ENCODE measurements around the gene SLC17A2.
A peak's percentile ranks its signal among the peaks of the same experiment; 100 is the strongest.
"Not testable (repeated sequence)": the region's sequence is repeated elsewhere in the genome, so short reads cannot be mapped to it uniquely, and the experiment has no call there.

The SLC17A2 gene

GRCh38 chr6:25951296-25952032, 21.0 kb upstream of the SLC17A2 start:
- no peak for DNase-seq

DNA sequence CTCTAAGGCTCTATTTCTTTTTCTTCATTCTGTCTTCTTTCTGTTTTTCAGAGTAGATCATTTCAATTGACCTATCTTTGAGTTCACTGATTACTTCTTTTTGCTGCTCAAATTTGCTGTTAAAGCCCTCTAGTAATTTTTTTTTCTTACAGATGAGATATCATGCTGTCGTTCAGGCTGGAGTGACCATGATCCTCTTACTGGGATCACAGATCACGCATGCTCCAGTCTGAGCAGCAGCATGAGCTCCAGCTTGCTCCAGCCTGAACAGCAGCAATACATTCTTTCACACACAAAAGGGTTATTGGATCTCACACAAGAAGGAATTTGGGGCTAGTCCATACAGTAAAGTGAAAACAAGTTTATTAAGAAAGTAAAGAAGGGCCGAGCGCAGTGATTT, 19.8 kb upstream of the SLC17A2 start:
- DNase-seq: no peak

GRCh38 chr6:25949695-25950094, 19.2 kb upstream of the SLC17A2 start:
- no peak for DNase-seq

GRCh38 chr6:25947492-25947891, 17.0 kb upstream of the SLC17A2 start:
- DNase-seq: not testable (repeated sequence)

- DNase-seq: no peak
These were observed 16.1 kb upstream of the SLC17A2 start for GRCh38 chr6:25946631-25947030.

DNA sequence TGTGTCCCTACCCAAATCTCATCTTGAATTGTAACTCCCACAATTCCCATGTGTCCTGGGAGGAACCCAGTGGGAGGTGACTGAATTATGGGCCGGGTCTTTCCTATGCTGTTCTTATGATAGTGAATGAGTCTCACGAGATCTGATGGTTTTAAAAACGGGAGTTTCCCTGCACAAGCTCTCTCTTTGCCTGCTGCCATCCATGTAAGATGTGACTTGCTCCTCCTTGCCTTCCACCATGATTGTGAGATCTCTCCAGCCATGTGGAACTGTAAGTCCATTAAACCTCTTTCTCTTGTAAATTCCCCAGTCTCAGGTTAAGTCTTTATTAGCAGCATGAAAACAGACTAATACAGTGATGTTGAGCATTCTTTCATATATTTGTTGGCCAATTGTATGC, 15.2 kb upstream of the SLC17A2 start:
- DNase-seq: not testable (repeated sequence)

- DNase-seq: no peak
These were observed 14.4 kb upstream of the SLC17A2 start for GRCh38 chr6:25944688-25945574.

DNA sequence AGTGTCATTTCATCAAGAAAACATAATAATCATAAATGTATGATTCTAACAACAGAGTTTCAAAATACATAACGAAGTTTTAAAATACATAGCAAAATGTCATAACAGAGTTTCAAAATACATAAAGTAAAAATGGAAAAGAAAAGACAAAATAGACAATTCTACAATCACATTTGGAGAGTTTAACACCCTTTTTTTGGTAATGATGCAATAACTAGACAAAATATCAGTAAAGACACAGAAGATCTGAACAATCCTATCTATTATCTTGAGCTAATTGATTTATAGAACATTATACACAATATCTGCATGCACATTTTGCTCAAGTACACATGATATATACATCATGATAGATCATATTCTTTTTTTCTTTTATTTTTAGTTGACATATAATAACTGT, 13.4 kb upstream of the SLC17A2 start:
- no peak for DNase-seq

DNA sequence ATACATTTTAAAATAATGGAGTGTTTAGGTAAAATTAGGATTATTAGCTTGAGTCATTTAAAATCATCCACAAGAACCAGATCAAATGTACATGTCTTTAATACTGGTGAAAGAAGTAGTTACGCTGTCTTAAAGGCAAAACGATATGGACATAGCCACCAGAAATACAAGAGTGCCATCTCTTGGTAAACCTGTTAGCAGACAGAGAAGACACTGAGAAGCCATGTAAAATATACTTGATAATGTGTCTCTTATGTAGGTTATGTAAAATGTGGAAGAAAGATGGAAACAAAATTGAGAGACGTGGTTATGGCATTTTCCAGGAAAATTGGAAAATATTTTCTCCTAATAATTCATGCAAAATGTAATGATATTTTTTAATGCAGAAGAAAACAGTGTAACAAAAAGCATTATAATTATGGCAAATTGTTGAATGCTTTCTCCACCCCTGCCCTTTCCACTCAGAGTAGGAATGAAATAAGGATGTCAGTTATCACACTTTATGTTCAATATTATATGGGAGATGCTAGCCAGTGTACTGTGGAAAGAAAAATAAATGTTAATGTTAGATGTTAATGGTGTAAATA, 12.2 kb upstream of the SLC17A2 start:
- DNase-seq: peak; percentile 23

DNA sequence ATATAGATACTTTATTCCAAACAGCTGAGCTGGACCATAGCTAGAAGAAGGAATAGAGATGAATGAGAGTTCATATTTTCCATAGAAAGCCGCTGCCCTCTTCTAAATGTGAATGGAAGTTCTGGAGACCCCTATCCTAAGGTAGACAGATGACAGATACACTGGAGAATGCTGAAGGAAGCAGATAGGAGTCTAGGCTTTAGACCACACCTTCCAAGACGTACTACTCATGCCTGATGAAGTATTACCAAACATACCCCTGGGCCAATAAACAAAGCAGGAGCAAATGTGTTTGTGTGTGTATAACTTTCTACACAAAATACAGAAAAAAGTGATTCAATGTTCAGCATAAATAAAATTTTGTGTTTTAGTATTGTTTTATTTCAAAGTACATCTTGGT, 9.1 kb upstream of the SLC17A2 start:
- no peak for DNase-seq

- DNase-seq: no peak
These were observed 5.5 kb upstream of the SLC17A2 start for GRCh38 chr6:25935953-25936352.

DNA sequence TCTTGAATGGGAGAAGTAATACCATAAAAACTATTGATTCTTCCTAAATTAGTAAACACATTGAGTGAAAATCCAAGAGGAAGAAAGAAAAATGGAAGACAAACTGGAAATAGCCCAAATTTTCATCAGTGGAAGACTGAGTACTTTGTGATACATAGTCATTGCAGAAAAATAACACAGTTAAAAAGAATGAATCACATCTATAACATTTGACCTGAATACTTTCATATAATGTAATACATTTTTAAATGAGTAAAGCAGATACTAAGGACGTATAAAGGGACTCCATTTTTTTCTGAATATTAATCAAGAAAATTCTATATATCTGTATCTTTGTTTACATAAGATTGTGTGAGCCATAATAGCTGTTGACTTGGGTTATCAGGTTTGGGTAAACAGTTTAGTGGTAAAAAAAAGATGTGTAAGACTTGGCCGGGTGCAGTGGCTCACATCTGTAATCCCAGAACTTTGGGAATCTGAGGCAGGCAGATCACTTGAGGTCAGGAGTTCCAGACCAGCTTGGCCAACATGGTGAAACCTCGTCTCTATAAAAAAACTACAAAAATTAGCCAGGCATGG, 4.3 kb upstream of the SLC17A2 start:
- DNase-seq: no peak

GRCh38 chr6:25934156-25934555, 3.7 kb upstream of the SLC17A2 start:
- DNase-seq: no peak

DNA sequence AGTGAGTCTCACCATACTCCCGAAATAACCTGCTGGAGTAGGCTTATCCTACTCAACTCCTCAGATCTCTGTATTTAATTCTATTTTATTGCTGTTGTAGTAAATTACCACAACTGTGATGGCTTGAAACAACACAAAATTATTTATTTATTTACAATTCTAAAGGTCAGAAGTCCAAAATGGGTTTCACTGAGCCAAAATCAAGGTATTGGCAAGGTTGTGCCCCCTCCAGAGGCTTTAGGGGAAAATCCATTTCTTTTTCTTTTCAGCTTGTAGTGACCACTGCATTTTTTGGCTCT, 869 bp upstream of the SLC17A2 start:
- no peak for DNase-seq

GRCh38 chr6:25929785-25930184, 706 bp downstream of the SLC17A2 start:
- not testable (repeated sequence) for DNase-seq

DNA sequence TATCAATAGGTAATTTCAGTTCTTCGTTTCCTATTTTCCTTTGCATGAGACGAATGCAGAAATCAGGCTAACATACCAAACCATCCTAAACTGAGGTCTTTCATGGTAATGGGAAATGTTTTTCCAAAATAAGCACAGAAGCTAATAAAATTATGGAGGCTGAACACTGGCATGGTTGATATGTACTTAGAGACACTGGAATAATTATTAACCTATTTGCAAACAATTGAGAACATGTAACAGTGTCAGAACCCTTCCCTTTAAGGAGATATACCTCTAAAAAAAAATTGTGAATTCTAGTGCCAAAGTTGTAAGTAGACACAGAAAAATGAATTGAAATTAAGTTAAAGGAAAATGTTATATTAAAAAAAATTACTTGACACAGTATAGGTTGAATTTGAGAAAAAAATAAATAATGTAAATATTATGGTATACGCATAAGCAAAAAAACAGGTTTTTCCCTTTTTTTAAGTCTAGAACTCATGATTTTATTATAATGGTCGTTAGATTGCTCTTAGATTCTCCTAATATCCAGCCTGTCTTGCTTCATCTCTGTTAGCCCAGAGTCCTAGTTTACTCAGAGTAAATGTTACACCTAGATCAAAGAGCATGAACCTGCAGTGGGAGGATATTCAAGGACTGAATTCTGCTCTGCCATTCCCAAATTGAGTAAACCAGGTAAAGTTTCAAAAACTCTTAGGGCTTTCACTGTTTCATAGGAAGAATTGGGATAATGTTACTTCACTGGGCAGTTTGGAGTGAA, 1.7 kb downstream of the SLC17A2 start:
- no peak for DNase-seq

DNA sequence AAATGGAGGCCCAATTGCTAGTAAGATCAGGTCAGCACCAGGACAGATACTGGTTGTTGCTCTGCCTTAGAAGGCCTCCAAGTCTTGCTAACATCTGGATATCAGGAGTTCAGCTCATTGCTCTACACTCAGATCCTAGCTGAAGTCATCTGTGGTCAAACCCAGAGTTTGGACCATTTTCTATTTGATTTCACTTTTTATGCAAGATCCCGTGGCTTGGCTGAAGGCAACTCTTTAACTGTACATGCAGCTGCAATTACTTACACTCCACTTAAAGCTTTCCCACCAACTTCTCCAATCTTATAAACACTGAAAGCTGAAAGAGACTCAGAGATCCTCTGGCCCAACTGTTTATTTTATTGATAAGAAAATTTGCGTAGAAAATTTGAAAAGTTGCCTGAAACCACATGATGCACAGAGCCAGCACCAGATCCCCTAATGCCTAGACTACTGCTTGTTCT, 2.7 kb downstream of the SLC17A2 start:
- no peak for DNase-seq

DNA sequence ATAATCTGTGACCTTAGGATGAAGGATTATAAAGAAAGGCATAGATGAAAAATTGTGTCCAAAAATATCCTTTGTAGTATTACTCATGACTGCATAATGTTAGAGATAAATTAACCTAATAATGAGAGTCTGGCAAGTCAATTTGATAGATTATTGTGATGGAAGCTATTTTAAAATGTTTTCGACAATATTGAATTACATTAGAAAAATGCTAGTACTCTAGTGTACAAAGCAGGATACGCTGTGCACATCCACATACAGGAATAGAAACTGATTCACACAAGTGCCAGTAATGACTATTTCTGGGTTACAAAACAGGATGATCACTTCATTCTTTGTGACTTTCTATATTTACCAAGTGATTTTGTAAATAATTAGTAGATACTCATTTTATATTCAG, 3.3 kb downstream of the SLC17A2 start:
- no peak for DNase-seq

DNA sequence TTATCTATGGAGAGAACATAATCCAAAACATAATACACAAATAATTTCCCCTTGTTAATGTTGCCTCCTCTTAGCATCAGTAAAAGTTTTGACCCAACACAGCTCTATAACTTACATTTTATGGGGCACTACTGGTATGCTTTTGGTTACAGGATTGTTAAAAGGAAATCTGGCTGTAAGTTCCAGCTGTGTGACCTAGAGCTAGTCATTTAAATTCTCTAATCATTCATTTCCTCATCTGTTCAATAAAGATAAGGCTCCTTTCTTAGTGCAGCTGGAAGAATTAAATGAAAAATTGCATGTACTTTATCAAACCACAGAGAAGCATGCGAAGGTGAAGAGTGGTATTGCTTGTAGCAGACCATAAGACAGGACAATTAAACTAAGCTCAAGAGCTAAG, 4.6 kb downstream of the SLC17A2 start:
- no peak for DNase-seq

- DNase-seq: no peak
These were observed 8.2 kb downstream of the SLC17A2 start for GRCh38 chr6:25922301-25922700.

- no peak for DNase-seq
These were observed 8.8 kb downstream of the SLC17A2 start for GRCh38 chr6:25921525-25922203.

DNA sequence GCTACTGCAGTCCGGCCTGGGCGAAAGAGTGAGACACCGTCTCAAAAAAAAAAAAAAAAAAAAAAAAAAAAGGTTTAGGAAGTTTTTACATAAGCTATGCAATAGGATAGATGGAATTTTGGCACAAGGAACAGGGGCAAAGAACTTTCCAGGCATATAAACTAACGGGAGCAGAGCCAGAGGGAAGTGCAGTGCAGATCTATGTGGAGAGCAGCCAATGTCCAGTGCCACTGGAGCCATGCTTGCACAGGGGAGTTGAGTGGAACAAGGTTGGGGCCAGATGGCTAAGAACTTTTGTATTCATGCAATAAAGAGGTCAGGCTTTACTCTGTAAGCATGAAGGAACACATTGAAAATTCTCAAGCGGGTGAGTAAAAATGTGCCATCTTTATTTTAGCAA, 10.8 kb downstream of the SLC17A2 start:
- DNase-seq: no peak

Measured in COR-L47 (cell line).